ENCODE results near the gene ADK.

Gene ADK

DNA sequence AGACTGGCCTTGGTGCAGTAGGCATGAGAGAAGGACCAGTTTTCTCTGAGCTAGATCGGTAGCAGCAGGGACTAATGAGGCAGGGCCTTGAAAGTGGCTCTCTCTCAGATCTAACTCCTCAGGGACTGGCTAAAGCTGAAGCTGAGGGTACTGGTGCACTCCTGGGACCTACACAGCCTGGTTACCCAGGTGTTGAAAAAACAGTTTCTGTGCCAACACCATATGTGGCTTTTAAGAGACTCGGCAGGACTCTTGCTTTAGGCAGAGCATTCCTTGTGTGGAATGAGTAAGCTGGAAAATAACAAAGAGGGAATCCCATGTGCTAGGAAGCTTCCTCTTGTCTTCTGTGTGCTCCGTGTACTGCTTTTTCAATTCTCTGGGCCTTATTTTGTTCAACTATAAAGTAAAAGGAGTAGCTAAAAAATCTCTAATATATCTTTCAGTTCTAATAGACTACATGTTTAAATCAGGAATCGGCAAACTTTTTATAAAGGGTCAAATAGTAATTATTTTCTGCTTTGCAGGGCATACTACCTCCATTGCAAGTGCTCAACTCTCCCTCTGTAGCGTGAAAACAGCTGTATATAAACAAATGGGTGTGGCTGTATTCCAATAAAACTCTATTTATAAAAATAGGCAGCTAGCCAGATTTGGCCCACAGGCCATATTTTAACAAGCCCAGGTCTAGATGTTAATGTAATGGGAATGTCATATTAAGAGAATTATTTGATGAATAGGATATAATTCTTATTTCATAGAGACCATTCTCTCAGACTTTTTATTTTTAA, 489.3 kb downstream of the ADK start:
- no peak for TF ChIP-seq FOXP2 (optimal IDR thresholded peaks at IDR 0.05; ENCODE audit: borderline replicate concordance, extremely low read depth, extremely low read length, insufficient read depth)
- no peak for TF ChIP-seq TAF1 (IDR thresholded peaks at IDR 0.05; ENCODE audit: borderline replicate concordance, insufficient read depth, low read length)
- TF ChIP-seq SIN3A (IDR thresholded peaks at IDR 0.05; ENCODE audit: borderline replicate concordance, insufficient read depth, low read length): no peak
- no peak for TF ChIP-seq POLR2AphosphoS5 (IDR thresholded peaks at IDR 0.05; ENCODE audit: low read depth, low read length)
- TF ChIP-seq, protein P1, sequence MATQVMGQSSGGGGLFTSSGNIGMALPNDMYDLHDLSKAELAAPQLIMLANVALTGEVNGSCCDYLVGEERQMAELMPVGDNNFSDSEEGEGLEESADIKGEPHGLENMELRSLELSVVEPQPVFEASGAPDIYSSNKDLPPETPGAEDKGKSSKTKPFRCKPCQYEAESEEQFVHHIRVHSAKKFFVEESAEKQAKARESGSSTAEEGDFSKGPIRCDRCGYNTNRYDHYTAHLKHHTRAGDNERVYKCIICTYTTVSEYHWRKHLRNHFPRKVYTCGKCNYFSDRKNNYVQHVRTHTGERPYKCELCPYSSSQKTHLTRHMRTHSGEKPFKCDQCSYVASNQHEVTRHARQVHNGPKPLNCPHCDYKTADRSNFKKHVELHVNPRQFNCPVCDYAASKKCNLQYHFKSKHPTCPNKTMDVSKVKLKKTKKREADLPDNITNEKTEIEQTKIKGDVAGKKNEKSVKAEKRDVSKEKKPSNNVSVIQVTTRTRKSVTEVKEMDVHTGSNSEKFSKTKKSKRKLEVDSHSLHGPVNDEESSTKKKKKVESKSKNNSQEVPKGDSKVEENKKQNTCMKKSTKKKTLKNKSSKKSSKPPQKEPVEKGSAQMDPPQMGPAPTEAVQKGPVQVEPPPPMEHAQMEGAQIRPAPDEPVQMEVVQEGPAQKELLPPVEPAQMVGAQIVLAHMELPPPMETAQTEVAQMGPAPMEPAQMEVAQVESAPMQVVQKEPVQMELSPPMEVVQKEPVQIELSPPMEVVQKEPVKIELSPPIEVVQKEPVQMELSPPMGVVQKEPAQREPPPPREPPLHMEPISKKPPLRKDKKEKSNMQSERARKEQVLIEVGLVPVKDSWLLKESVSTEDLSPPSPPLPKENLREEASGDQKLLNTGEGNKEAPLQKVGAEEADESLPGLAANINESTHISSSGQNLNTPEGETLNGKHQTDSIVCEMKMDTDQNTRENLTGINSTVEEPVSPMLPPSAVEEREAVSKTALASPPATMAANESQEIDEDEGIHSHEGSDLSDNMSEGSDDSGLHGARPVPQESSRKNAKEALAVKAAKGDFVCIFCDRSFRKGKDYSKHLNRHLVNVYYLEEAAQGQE (IDR thresholded peaks at IDR 0.05; ENCODE audit: insufficient read depth in 1 of 2, low read depth in 2 of 2, low read length in 2 of 2): no peak

DNA sequence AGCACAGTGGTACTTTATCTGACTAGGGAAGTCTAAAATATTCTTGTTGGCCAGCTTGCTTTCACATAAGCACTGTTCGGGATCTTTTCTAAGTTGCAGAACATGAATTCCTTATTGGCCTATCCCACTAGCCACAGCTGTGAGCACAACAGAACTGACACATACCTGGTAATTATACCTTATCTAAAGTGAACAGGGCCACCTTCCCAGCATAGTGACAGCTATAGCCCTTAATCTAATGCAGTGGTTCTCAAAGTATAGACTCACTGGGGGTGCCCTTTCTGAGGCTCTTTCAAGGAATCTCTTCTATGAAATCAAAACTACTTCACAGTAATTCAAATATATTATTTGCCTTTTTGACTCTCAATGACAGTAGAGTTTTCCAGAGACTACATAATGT, 490.6 kb downstream of the ADK start:
- TF ChIP-seq POLR2AphosphoS5 (IDR thresholded peaks at IDR 0.05; ENCODE audit: low read depth, low read length): no peak
- TF ChIP-seq FOXP2 (optimal IDR thresholded peaks at IDR 0.05; ENCODE audit: borderline replicate concordance, extremely low read depth, extremely low read length, insufficient read depth): no peak
- no peak for TF ChIP-seq SIN3A (IDR thresholded peaks at IDR 0.05; ENCODE audit: borderline replicate concordance, insufficient read depth, low read length)
- TF ChIP-seq, protein P1 (IDR thresholded peaks at IDR 0.05; ENCODE audit: insufficient read depth in 1 of 2, low read depth in 2 of 2, low read length in 2 of 2): no peak
- TF ChIP-seq TAF1 (IDR thresholded peaks at IDR 0.05; ENCODE audit: borderline replicate concordance, insufficient read depth, low read length): no peak

DNA sequence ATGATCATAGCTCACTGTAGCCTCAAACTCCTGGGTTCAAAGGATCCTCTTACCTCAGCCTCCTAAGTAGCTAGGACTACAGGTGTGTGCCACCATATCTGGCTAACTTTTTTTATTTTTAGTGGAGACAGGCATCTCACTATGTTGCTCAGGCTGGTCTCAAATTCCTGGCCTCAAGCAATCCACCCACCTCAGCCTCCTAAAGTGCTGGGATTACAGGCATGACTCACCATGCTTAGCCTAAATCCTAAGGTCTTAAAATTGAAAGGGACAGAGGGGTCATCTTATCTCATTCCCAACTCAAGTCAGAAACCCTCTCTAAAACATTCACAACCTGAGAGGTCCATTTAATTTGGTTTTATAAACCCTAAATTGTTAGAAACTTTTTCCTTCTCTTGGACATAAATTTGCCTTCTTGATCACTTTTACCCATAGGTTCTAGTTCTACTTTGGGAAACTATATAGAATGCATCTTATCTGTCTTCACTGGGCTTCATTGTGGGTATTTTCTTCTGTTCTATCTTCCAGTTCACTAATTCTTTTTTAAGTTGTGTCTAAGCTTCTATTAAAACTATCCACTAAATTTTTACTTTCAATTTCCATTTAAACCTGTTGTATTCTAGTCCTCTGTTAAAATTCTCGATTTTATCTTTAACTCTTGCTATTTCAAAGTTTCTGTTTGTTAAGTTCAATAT, 492.0 kb downstream of the ADK start:
- TF ChIP-seq TAF1 (IDR thresholded peaks at IDR 0.05; ENCODE audit: borderline replicate concordance, insufficient read depth, low read length) (no peak), SIN3A (IDR thresholded peaks at IDR 0.05; ENCODE audit: borderline replicate concordance, insufficient read depth, low read length) (no peak), FOXP2 (optimal IDR thresholded peaks at IDR 0.05; ENCODE audit: borderline replicate concordance, extremely low read depth, extremely low read length, insufficient read depth) (no peak), POLR2AphosphoS5 (IDR thresholded peaks at IDR 0.05; ENCODE audit: low read depth, low read length) (no peak)
- TF ChIP-seq, protein P1 (IDR thresholded peaks at IDR 0.05; ENCODE audit: insufficient read depth in 1 of 2, low read depth in 2 of 2, low read length in 2 of 2): no peak

DNA sequence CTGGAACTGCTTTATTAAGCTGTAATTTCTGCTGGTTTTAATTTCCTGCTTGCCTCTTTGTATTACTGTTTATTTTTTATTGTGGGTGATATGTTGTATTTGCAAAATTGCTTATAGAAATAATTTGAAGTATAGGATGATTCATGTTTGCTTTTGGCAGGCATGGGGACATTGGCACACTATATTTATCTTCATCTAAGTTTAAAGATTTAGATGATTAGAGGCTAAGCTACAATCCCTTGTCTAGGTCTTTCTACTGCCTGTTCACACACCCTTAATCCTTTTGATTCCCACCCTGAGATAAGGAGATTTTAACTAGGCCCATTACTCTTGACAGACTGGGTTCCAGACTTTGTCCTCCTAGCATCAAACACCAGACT, 492.6 kb downstream of the ADK start:
- TF ChIP-seq FOXP2 (optimal IDR thresholded peaks at IDR 0.05; ENCODE audit: borderline replicate concordance, extremely low read depth, extremely low read length, insufficient read depth) (no peak), SIN3A (IDR thresholded peaks at IDR 0.05; ENCODE audit: borderline replicate concordance, insufficient read depth, low read length) (no peak), TAF1 (IDR thresholded peaks at IDR 0.05; ENCODE audit: borderline replicate concordance, insufficient read depth, low read length) (no peak), POLR2AphosphoS5 (IDR thresholded peaks at IDR 0.05; ENCODE audit: low read depth, low read length) (no peak)
- TF ChIP-seq, protein P1 (IDR thresholded peaks at IDR 0.05; ENCODE audit: insufficient read depth in 1 of 2, low read depth in 2 of 2, low read length in 2 of 2): no peak
